ENCODE results near the gene PGK1.
"Not testable (repeated sequence)": the region's sequence is repeated elsewhere in the genome, so short reads cannot be mapped to it uniquely, and the experiment has no call there.

Gene PGK1

GRCh38 chrX:78103623-78104446 lies at the start of gene PGK1:
PGK1 (plus strand) TSS chrX:78104248; CDS start chrX:78104341, 93 bp downstream.
- FAIRE-seq (no peak), DNase-seq (ENCODE audit: insufficient read length, low spot score) (peak; percentile 66)
- TF ChIP-seq, protein P1, sequence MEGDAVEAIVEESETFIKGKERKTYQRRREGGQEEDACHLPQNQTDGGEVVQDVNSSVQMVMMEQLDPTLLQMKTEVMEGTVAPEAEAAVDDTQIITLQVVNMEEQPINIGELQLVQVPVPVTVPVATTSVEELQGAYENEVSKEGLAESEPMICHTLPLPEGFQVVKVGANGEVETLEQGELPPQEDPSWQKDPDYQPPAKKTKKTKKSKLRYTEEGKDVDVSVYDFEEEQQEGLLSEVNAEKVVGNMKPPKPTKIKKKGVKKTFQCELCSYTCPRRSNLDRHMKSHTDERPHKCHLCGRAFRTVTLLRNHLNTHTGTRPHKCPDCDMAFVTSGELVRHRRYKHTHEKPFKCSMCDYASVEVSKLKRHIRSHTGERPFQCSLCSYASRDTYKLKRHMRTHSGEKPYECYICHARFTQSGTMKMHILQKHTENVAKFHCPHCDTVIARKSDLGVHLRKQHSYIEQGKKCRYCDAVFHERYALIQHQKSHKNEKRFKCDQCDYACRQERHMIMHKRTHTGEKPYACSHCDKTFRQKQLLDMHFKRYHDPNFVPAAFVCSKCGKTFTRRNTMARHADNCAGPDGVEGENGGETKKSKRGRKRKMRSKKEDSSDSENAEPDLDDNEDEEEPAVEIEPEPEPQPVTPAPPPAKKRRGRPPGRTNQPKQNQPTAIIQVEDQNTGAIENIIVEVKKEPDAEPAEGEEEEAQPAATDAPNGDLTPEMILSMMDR (IDR thresholded peaks at IDR 0.05; ENCODE audit: insufficient read depth, missing control alignments) = no peak

DNA sequence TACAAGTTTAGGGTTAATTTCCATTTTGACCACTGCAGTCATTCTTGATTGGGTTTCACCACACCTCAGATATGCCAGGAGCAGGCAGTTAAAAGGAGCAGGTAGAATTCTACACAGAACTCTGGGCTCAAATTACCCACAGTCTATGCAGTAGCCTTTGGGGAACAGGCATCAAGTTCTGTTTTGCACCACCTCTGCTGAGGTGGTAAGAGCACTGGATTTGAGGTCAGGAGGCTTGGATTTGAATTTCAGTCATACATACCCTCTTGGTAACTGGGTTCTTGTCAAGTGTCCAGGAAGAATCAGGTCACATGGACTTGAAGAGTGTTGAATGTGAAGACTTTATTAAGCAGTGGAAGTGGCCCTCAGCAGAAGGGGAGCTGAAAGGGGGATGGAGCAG lies 40.4 kb upstream of the PGK1 start:
- TF ChIP-seq, protein P1 (IDR thresholded peaks at IDR 0.05; ENCODE audit: insufficient read depth, missing control alignments) = no peak
- DNase-seq (ENCODE audit: insufficient read length, low spot score) (no peak), FAIRE-seq (no peak)

DNA sequence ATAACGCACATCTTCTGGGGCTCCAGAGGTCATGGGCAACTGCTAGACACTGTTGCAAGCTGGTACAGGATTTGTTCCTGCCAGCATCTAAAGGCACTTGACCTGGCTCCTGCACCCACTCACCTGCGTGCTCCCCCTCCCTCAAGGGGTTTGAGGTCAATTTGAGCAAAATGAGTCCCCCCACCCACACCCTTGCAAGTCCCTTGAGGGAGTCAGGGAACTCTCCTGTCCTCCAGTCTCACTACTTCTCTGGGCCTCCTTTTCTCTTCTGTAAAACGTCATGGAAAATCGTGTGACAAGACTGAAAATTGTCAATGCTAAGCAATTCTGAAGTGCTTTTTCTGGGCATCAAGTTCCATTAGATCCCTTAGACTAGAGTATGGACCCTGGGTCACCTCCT lies 39.9 kb upstream of the PGK1 start:
- DNase-seq (ENCODE audit: insufficient read length, low spot score) (no peak), FAIRE-seq (no peak)
- TF ChIP-seq, protein P1 (IDR thresholded peaks at IDR 0.05; ENCODE audit: insufficient read depth, missing control alignments) = no peak

DNA sequence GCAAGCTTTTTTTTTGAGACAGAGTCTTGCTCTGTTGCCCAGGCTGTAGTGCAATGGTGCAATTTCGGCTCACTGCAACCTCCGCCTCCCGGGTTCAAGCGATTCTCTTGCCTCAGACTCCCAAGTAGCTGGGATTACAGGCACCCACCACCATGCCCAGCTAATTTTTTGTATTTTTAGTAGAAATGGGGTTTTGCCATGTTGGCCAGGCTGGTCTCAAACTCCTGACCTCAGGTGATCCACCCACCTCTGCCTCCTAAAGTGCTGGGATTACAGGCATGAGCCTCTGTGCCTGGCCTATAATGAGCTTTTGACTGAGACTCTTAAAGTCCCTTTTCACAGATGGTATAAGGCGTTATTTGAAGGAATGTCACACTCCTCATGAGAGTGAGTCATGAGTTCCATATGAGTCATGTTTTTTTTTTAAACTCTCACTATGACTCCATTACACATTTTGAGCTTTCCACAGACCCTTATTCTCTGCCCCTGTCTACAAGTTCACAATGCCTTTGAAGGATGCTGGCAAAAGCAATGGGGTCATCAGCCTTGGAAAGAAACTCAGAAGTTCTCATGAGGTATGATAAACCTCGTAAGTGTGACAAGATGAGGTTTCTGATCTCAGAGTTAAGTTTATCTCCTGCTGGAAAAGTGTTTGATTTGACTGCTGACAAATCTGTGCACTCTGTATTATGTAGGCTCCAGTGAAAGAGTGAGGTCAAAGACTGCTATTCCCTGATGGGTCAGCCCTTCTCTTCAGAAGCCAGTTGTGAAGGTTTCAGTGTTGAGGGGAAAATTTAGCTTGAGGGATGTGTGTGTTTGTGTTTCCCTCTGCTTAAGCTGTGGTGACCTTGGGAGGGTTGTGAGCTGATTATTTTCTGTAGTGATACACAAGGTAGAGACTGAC lies 39.1 kb upstream of the PGK1 start:
- not testable (repeated sequence) for DNase-seq (ENCODE audit: insufficient read length, low spot score); FAIRE-seq

DNA sequence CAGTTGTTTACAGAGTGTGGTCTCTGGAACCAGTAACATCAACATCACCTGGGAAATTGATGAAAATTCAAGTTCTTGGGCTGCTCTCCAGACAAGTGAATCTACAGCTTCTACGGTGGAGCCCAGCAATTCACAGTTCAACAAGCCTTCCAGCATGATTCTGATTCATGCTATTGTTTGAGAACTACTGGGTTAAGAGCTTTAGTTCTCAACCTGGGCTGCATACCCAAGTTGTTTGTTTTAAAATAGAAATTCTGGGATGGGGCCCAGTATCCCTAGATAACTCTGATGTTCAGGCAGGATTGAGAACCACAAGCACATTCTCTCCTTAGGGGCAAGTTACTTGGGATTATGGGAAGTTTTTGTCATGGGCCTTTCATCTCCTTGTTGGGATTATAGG lies 37.9 kb upstream of the PGK1 start:
- DNase-seq (ENCODE audit: insufficient read length, low spot score) (no peak), FAIRE-seq (no peak)
- TF ChIP-seq, protein P1 (IDR thresholded peaks at IDR 0.05; ENCODE audit: insufficient read depth, missing control alignments) = no peak

GRCh38 chrX:78071331-78071730 lies 32.7 kb upstream of the PGK1 start:
- FAIRE-seq = no peak

GRCh38 chrX:78073147-78074077 lies 30.6 kb upstream of the PGK1 start:
- not testable (repeated sequence) for FAIRE-seq; DNase-seq (ENCODE audit: insufficient read length, low spot score)

More at GRCh38 chrX:78071331-78071730, 32.7 kb upstream of the PGK1 start:
- TF ChIP-seq, protein P1 (IDR thresholded peaks at IDR 0.05; ENCODE audit: insufficient read depth, missing control alignments) = no peak
- no peak for DNase-seq (ENCODE audit: insufficient read length, low spot score)

Data from D721Med (cell line).